Tibial nerve (tissue), 4 donors: ENCODE measurements around the gene KIR3DL1. TPM values are rescaled to one million over a fixed set of nuclear protein-coding genes. Genes with fewer than 3 reads are reported as not detected.

ENCODE experiments used
- DNase-seq, 2 donors: peaks; one replicate each; pipeline ENCODE4 v3.0.0-alpha.2; 2019; ENCODE audit warnings: low spot score in 2 of 2
- H3K27ac ChIP-seq, 4 donors: fragments of 200-600 bp; sonication (generic) in 3 of 4; one replicate each; pipeline ENCODE4 v1.5.1; 2017 to 2019; ENCODE audit warnings: mild to moderate bottlenecking in 1 of 4
- H3K27me3 ChIP-seq, 2 donors: fragments of 200-600 bp; sonication (generic) in 1 of 2; one replicate each; pipeline versions ENCODE4 v1.5.1 to v1.6.0; 2017 to 2019
- H3K36me3 ChIP-seq, 3 donors: fragments of 200-600 bp; sonication (generic); one replicate each; pipeline ENCODE4 v1.5.1; 2018 to 2019
- H3K4me1 ChIP-seq, 4 donors: fragments of 200-600 bp; sonication (generic) in 3 of 4; one replicate each; pipeline ENCODE4 v1.5.1; 2017 to 2019
- H3K4me3 ChIP-seq, 4 donors: fragments of 200-600 bp; sonication (generic) in 3 of 4; one replicate each; pipeline ENCODE4 v1.5.1; 2017 to 2019; ENCODE audit warnings: mild to moderate bottlenecking in 1 of 4, moderate library complexity in 1 of 4
- H3K9me3 ChIP-seq, 4 donors: fragments of 200-600 bp; sonication (generic) in 3 of 4; one replicate each; pipeline ENCODE4 v1.5.1; 2017 to 2019
- CTCF ChIP-seq, 5 experiments: fragments of 200-600 bp in 3 of 5; fragments of 450-650 bp in 2 of 5; sonication (generic) in 3 of 5; IDR thresholded peaks; one replicate each; pipeline ENCODE4 v1.5.1; 2016 to 2019; ENCODE audit warnings: antibody characterized with exemption in 5 of 5, mild to moderate bottlenecking in 3 of 5, moderate library complexity in 2 of 5
- EP300 ChIP-seq, 2 donors: sonication (generic); formaldehyde crosslinking; IDR thresholded peaks; one replicate each; pipeline ENCODE4 v1.6.1; 2017; ENCODE audit warnings: antibody characterized with exemption in 2 of 2, mild to moderate bottlenecking in 1 of 2
- POLR2A ChIP-seq, 2 donors: fragments of 450-650 bp; IDR thresholded peaks; one replicate each; pipeline ENCODE4 v1.6.1; 2017; ENCODE audit warnings: antibody characterized with exemption in 2 of 2, mild to moderate bottlenecking in 2 of 2, moderate library complexity in 2 of 2
- WGBS, 2 donors: methylation state at CpG; one replicate each; pipeline ENCODE4 v1.1.5; 2018; 5-methylcytosine and 5-hydroxymethylcytosine counted together
- total RNA-seq, 4 donors: library from RNA; depleted of rRNA; stranded (reverse); fragments of >200 nt; gene quantifications; one replicate each; pipeline ENCODE4 v1.1.0, GENCODE V29; 2016

The KIR3DL1 gene
- total RNA-seq, 4 donors from 2014 or later: 0.22 TPM; not detected in 3

GRCh38 chr19:54790711-54791110 lies 25.6 kb upstream of the KIR3DL1 start:
- DNase-seq: no peak
- TF ChIP-seq EP300 (IDR thresholded peaks at IDR 0.05) (no peak), CTCF (IDR thresholded peaks at IDR 0.05) (no peak), POLR2A (IDR thresholded peaks at IDR 0.05) (no peak)
- H3K27ac ChIP-seq: no peak overlapping the region
- no peak overlapping the region for H3K4me3 ChIP-seq
- no peaks in the 10 kb centered on the region for H3K36me3 ChIP-seq
- no peaks in the 10 kb centered on the region for H3K27me3 ChIP-seq
- peaks cover 0 to 5% (median 0%) of the 10 kb centered on the region in 4 donors for H3K9me3 ChIP-seq
- 62 to 70% methylated on average over 5 of the region's 5 CpGs for WGBS, 2 donors
- no peaks in the 10 kb centered on the region for H3K4me1 ChIP-seq

GRCh38 chr19:54791476-54791875 lies 24.8 kb upstream of the KIR3DL1 start:
- WGBS, 2 donors: 75 to 87% methylated on average over 6 of the region's 6 CpGs
- DNase-seq: no peak

GRCh38 chr19:54792814-54793213 lies 23.5 kb upstream of the KIR3DL1 start:
- no peak overlapping the region for H3K27ac ChIP-seq
- H3K4me1 ChIP-seq: no peaks in the 10 kb centered on the region
- no peaks in the 10 kb centered on the region for H3K36me3 ChIP-seq
- no peak for DNase-seq
- no peak for TF ChIP-seq EP300 (IDR thresholded peaks at IDR 0.05)
- no peak for TF ChIP-seq POLR2A (IDR thresholded peaks at IDR 0.05)
- TF ChIP-seq CTCF (IDR thresholded peaks at IDR 0.05): no peak
- 61 to 63% methylated on average over 8 of the region's 8 CpGs for WGBS, 2 donors
- H3K9me3 ChIP-seq: no peaks in the 10 kb centered on the region
- peak overlapping the region in 2 of 4 donors; percentile 10 to 26 for H3K4me3 ChIP-seq
- H3K27me3 ChIP-seq: no peaks in the 10 kb centered on the region

More at GRCh38 chr19:54791476-54791875, 24.8 kb upstream of the KIR3DL1 start:
- H3K4me1 ChIP-seq: no peaks in the 10 kb centered on the region
- H3K4me3 ChIP-seq: no peak overlapping the region
- H3K27me3 ChIP-seq: no peaks in the 10 kb centered on the region
- peaks cover 0 to 5% (median 0%) of the 10 kb centered on the region in 4 donors for H3K9me3 ChIP-seq
- TF ChIP-seq CTCF (IDR thresholded peaks at IDR 0.05) (no peak), EP300 (IDR thresholded peaks at IDR 0.05) (no peak), POLR2A (IDR thresholded peaks at IDR 0.05) (no peak)
- H3K27ac ChIP-seq: no peak overlapping the region
- no peaks in the 10 kb centered on the region for H3K36me3 ChIP-seq

- Histone ChIP-seq H3K27ac (no peak overlapping the region), H3K27me3 (no peaks in the 10 kb centered on the region), H3K36me3 (no peaks in the 10 kb centered on the region), H3K4me3 (no peak overlapping the region), H3K4me1 (no peaks in the 10 kb centered on the region), H3K9me3 (no peaks in the 10 kb centered on the region)
- WGBS, 2 donors: 56 to 71% methylated on average over 1 of the region's 1 CpG
- TF ChIP-seq EP300 (IDR thresholded peaks at IDR 0.05) (peak in 1 of 2 donors; percentile 38), POLR2A (IDR thresholded peaks at IDR 0.05) (no peak), CTCF (IDR thresholded peaks at IDR 0.05) (no peak)
- DNase-seq: no peak
Observed at GRCh38 chr19:54795758-54796157, 20.5 kb upstream of the KIR3DL1 start.

GRCh38 chr19:54803410-54803809 lies 12.9 kb upstream of the KIR3DL1 start, which contains the start of gene KIR2DL4:
TSS of gene KIR2DL4 (plus strand) at chr19:54803610. CDS start at chr19:54803652, 42 bp downstream.
- WGBS, 2 donors: 86% methylated on average over 10 of the region's 10 CpGs
- Histone ChIP-seq H3K27ac (no peak within 1 kb of the TSS), H3K27me3 (no peaks in the 10 kb centered on the region), H3K4me3 (no peak within 1 kb of the TSS), H3K4me1 (no peaks in the 10 kb centered on the region), H3K36me3 (no peaks in the 10 kb centered on the region), H3K9me3 (no peaks in the 10 kb centered on the region)
- DNase-seq: no peak
- TF ChIP-seq CTCF (IDR thresholded peaks at IDR 0.05): no peak
- no peak for TF ChIP-seq POLR2A (IDR thresholded peaks at IDR 0.05)
- TF ChIP-seq EP300 (IDR thresholded peaks at IDR 0.05): no peak
